AG08396 (cell line): ENCODE data around the gene PLA2G6.

Experiments
- DNase-seq: peaks from one replicate; pipeline ENCODE4 v3.0.0; 2012; ENCODE audit warnings: low spot score, mixed read lengths

The PLA2G6 gene

GRCh38 chr22:38213990-38214301 is 32.3 kb upstream of the PLA2G6 start:
- no peak for DNase-seq

DNA sequence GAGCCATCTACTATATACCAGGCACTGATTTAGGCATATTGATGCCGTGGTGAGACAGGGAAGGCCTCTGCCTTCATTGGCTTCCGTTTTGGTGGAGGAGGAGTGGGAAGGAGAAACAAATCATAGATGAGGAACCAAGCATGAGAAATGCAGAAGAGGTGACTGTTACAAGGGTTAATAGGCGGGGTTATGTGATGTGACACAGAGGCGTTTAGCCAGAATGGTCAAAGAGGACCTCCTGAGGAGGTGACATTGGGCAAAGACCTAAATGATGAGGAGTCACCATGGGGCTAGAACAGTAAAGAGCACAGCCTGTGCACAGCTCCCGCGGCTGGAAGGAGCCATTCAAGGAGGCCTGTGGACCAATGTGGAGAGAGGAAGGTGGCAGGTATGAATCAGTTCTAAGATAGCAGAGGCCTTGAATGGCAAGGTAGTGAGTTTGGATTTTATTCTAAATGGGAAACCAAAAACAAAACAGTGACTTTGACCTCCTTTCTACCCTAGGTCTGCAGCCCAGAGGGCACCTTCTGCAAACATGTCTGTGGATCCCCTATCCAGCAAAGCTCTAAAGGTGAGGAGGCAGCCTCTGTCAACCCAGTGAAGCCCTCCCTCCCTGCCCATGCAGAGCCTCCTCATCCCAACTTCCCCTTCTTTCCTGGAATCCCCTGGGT is 31.8 kb upstream of the PLA2G6 start:
- DNase-seq: no peak

DNA sequence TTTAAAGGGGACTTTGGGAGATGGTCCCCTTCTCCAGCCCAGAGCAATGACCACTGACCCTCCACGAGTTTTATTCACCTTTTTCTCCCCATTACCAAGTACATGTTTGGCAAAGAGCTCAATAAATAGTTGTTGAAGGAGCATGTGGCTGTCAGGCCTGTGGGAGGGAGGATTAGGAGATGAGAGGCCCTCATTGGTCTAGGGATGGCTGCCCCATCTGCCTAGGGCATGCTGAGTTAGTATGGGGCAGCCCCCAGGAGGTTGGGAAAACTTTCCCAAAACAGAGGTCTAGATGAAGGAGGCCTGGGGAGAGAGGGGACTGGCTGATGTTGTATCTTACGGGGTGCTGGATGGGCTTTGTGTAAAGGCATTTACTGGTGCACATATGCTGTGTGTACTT is 30.8 kb upstream of the PLA2G6 start:
- DNase-seq: no peak

DNA sequence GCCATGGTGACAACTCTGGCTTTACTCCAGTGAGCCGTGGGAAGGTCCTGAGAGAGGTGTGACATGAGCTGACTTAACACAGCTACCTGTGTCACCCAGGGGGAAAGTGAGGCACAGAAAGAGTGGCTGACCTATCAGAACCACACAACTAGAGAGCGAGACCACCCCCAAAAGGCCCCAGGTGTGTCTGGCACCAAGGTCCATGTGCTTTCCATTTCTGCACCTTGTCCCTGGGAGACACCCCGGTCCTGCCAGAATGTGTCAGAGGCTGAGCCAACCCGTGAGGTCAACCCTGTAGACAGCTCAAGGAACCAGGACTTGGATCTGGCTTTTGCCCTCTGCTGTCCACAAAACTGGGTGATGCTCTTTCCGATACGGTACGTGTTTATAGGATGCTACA is 29.9 kb upstream of the PLA2G6 start:
- DNase-seq: no peak

DNA sequence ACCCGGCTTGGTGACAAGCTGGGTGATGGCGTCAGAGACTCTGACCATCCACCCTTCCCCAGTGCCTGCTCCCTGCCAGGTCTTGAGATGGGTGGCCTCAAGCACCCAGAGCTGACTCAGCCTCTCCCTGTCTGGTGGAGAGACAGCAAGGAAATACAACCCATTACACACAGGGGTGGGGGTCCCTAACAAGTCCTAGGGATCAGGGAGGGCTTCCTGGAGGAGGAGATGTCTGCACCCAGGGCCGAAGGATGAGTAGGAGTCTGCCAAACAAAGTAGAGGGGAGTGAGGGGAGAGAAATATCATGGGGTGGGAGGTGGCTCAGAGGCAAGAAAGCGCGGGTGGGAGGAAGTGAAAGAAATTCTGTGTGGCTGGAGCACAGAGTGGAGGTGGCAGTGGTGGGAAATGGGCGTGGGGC is 26.9 kb upstream of the PLA2G6 start:
- DNase-seq: no peak

- no peak for DNase-seq
Observed at GRCh38 chr22:38207898-38208432, 26.3 kb upstream of the PLA2G6 start.

DNA sequence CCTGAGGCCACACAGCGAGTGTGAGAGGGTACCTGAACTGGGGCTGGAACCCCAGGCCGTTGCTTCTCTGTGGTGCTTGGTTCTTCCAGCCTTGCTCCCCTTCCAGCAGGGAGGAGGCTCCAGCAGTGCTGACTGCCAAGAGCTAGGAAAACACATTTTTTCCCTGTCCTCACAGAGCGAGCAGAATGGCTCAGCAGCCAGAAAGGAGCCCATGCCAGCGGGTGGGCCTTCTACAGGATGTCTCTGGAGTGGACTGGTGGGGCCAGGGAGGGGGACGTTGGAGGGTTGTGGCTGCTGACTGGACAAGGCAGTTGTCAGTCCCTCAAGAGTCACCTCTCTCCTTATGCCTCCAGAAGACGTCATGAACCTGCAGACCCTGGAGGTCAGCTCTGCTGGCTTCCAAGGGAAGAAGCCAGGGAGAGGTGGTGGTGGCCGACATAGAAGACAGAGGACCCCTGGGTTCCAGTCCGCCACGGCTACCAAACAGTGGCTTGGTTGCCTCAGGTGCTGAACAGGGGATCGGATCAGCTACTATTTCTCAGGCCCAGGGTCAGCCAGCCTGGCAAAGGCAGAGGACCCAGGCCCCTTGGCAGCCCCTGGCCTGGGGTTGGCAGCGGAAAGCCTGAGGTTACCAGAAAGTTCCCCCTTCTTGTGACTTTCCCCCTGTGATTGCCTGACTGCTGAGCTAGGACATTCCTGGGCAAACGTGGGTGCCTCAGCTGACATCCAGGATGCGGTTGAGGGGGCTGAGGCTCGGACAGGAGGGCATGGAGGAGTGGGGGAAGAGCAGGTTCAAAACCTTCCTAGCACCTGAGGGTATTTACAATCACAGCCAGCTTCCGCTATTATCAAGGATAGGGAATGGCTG is 23.9 kb upstream of the PLA2G6 start:
- DNase-seq: peak; percentile 83

- no peak for DNase-seq
Observed at GRCh38 chr22:38204784-38205183, 23.2 kb upstream of the PLA2G6 start.

DNA sequence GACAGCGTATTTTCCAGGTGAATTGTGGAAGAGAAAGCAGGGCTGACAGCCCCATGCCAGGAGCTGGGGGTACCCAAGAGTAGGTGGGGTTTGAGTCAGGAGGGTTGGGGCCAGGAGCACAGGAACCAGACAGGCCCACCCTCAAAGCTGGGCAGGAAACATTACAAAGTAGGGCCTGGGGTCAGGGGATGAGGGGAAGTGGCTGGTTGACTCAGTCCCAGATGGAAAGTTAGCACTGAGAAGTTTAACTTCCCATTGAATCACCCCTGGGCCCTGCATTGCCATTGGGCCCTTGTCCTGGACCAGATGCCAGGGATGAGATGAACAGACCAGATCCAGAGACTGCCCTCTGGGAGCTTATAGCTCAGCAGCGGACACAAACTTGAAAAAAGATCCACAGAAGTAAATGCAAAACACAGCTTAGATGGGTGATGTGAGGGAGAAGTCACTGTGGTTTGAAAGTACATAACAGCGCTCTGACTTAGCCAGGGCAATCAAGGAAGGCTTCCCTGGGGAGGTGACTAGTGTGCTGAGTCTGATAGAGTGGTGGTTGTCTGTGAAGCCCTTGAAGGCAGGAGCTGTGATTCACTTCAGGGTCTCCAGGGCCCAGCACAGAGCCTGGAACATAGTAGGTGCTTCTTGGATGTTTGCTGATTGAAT is 22.4 kb upstream of the PLA2G6 start:
- peak; percentile 49 for DNase-seq

- DNase-seq: no peak
Observed at GRCh38 chr22:38203090-38203810, 21.6 kb upstream of the PLA2G6 start.

DNA sequence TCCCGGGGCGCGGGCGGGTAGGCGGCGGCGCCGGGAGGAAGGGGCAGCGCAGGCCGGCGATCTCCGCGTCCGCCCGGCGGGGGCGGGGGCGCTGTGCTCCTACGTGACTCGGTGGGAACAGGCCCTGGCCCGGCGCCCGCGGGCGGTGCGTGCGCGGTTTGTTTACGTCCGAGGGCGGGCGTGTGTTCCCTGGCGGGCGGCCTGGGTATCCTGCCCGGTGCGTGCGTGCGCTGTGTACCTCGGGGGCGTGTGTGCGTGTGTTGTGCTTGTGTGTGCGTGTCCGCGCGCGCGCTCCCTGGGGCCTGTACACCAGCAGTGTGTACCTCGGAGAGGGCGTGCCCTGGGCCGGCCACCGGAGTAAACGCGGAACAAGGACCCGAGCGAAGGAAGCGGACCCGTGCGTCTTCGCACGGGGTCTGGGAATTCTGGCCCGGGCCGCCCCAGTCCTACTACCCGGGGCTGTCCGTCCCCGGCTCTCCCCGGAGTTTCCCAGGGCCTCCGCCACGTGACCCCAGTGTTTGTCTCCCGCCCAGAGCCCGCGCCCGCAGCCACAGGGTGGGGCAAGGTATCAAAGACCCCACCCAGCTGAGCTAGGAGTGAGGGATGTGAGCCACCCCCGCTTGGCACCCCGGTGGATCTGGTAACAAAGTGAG is 20.9 kb upstream of the PLA2G6 start:
- DNase-seq: peak; percentile 83

DNA sequence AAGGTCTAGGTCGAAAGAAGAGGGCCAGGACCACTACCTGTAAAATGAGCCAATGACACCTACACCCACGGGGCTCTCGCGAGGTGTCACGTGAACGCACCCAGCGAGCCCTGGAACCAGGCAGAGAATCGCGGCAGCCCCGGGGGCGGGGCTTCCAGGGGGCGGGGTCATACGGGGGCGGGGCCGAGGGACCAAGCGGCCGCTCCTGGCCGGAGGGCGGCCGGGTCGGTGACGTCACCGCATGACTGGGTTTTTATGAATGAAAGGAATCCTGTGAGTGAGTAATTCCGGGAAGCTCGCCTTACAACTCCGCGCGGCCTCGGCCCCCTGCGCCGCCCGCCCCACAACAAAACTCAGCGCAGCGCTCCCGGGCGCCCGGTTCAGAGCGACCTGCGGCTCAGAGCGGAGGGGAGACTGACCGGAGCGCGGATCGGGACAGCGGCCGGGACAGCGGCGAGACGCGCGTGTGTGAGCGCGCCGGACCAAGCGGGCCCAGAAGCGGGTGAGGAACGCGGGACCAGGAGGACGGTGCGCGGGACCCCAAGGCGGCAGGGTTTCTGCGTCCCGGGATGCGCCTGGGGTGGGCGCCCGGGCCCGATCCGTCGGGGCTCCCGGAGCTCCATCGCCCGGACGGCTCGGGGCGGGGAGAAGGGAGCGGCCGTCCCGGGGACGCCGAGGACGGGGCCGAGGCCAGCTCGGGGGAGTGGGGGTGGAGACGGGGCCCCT is 20.2 kb upstream of the PLA2G6 start, which contains the start of gene MAFF:
Gene MAFF, plus strand, starts transcription at position 284 of the 726 bp plus-strand sequence. CDS start 11,860 bp downstream, outside the sequence.
- peak; percentile 97 for DNase-seq

DNA sequence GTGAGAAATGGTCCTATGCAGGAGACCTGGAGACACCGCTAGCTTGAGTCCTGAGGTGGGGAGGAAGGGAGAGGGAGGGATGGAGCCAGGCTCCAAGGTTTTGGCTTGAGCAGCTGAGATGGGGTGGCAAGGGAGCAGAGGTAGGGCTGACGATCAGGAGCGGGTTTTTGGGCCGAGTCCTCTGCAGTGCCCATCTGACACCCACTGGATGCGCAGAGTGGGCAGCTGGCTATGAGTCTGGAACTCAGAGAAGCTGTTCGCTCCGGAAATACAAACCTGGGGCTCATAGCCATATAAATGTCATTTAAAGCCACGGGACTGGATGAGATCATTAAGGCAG is 19.7 kb upstream of the PLA2G6 start:
- no peak for DNase-seq

DNA sequence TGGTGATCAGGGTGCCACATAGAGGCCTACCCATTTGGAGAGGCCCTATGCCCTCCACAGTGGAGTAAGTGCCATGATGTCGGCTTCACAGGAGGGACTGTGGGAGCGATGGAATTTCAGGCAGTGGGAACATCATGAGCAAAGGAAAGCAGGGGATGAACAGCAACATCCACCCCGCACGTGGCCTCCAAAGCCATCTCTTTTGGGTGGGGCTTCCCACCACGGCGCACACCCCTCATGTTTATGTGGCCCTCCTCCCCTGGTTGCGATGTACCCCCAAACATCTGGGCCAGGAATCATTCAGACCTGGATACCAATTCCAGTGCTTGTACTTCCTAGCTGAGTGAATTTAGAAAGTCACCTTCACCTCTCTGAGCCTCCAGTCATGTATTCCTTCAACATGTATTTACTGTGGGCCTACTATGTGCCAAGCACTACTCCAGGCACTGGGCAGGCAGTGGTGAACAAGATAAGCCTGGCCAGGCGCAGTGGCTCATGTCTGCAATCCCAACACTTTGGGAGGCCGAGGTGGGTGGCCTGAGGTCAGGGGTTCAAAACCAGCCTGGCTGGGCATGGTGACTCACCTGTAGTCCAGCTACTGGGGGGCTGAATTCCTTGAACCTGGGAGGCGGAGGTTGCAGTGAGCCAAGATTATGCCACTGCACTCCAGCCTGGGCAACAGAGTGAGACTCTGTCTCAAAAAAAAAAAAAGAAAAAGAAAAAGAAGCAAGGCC is 18.4 kb upstream of the PLA2G6 start:
- no peak for DNase-seq

- DNase-seq: no peak
Observed at GRCh38 chr22:38196791-38197419, 15.3 kb upstream of the PLA2G6 start.

DNA sequence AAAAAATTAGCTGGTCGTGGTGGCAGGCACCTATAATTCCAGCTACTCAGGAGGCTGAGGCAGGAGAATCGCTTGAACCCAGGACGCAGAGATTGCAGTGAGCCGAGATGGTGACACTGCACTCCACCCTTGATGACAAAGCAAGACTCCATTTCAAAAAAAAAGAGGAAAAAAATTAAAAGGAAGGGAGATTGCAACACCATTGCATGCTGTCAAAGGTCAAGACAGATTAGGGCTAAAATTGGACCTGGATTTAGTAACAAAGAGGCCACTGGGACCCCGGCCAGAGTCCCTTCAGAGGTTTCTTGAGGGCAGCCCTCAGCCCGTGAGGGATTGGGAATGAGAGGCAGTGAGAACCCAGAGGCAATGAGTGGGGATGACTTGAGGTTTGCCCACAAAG is 11.9 kb upstream of the PLA2G6 start:
- no peak for DNase-seq

GRCh38 chr22:38192475-38192863 is 10.8 kb upstream of the PLA2G6 start:
- no peak for DNase-seq

- DNase-seq: no peak
Observed at GRCh38 chr22:38191731-38192474, 10.3 kb upstream of the PLA2G6 start.

- DNase-seq: no peak
Observed at GRCh38 chr22:38191055-38191454, 9.4 kb upstream of the PLA2G6 start.
